PC-3 (cell line): Measurements from ENCODE around the gene NTM. TPM values are rescaled to one million over a fixed set of nuclear protein-coding genes. Genes with fewer than 3 reads are reported as not detected.

ENCODE experiments used
- ATAC-seq: fragments of 200-7000 bp; cut with Tn5 transposase; 2 replicates; pipeline ENCODE4 v1.9.1; 2020; ENCODE audit warnings: mild to moderate bottlenecking, moderate library complexity
- BruUV-seq: library from RNA; stranded (reverse); fragments of 400-500 nt; replicated peaks from 2 replicates; lab custom pipeline; 2021; lab: Mats Ljungman, UMichigan
- CTCF ChIA-PET: fragments of 300-600 bp; sonication (Branson Sonifier 250); formaldehyde crosslinking; loops from one replicate; lab custom pipeline; 2022; ENCODE audit warnings: antibody characterized with exemption; lab: Charles Lee
- POLR2A ChIA-PET: fragments of 300-600 bp; sonication (Branson Sonifier 250); formaldehyde crosslinking; loops from one replicate; lab custom pipeline; 2022; ENCODE audit warnings: antibody characterized with exemption; ENCODE audit not compliant: unreplicated experiment; lab: Charles Lee
- DNase-seq: peaks from one replicate; pipeline ENCODE4 v3.0.0-alpha.2; 2015
- H2AFZ ChIP-seq: fragments of 300-600 bp; sonication (generic); 2 replicates; pipeline ENCODE4 v1.6.0; 2016; ENCODE audit warnings: antibody characterized with exemption, low read length
- H3F3A ChIP-seq: fragments of 300-600 bp; sonication (generic); one replicate; pipeline ENCODE4 v1.6.0; 2017; ENCODE audit warnings: antibody characterized with exemption, low read length, control low read depth, mild to moderate bottlenecking; ENCODE audit not compliant: unreplicated experiment
- H3K27ac ChIP-seq: fragments of 300-600 bp; sonication (generic); 2 replicates; pipeline ENCODE4 v1.5.1; 2016; ENCODE audit warnings: mild to moderate bottlenecking, low read length
- H3K27me3 ChIP-seq: fragments of 300-600 bp; sonication (generic); 2 replicates; pipeline ENCODE4 v1.6.1; 2016; ENCODE audit warnings: low read length, mixed read lengths
- H3K36me3 ChIP-seq: fragments of 300-600 bp; sonication (generic); 2 replicates; pipeline ENCODE4 v1.6.1; 2016; ENCODE audit warnings: low read depth, mixed run types, low read length, mixed read lengths
- H3K4me1 ChIP-seq: fragments of 300-600 bp; sonication (generic); 2 replicates; pipeline ENCODE4 v1.5.1; 2016; ENCODE audit warnings: low read length; ENCODE audit not compliant: insufficient read depth
- H3K4me2 ChIP-seq: fragments of 300-600 bp; sonication (generic); 2 replicates; pipeline ENCODE4 v1.6.0; 2016; ENCODE audit warnings: low read length
- H3K4me3 ChIP-seq: fragments of 300-600 bp; sonication (generic); 2 replicates; pipeline ENCODE4 v1.5.1; 2016; ENCODE audit warnings: mild to moderate bottlenecking, low read length, mixed read lengths
- H3K79me2 ChIP-seq: fragments of 300-600 bp; sonication (generic); 2 replicates; pipeline ENCODE4 v1.6.1; 2017; ENCODE audit warnings: low read length, mixed read lengths
- H3K9ac ChIP-seq: fragments of 300-600 bp; sonication (generic); 2 replicates; pipeline ENCODE4 v1.6.0; 2016; ENCODE audit warnings: mild to moderate bottlenecking, low read length
- H3K9me2 ChIP-seq: fragments of 300-600 bp; sonication (generic); replicated peaks from 2 replicates; pipeline ENCODE4 v1.6.1; 2016; ENCODE audit warnings: mixed run types, low read length, mixed read lengths
- H3K9me3 ChIP-seq: fragments of 300-600 bp; sonication (generic); 2 replicates; pipeline ENCODE4 v1.6.1; 2016; ENCODE audit warnings: low read length, mixed read lengths
- H4K20me1 ChIP-seq: fragments of 300-600 bp; sonication (generic); 2 replicates; pipeline ENCODE4 v1.6.1; 2016; ENCODE audit warnings: low read length, mixed read lengths
- CTCF ChIP-seq: fragments of 300-600 bp; sonication (generic); conservative IDR thresholded peaks from 2 replicates; pipeline ENCODE4 v1.5.1; 2017; ENCODE audit warnings: antibody characterized with exemption, low read depth, mild to moderate bottlenecking, low read length
- EZH2 ChIP-seq: fragments of 300-600 bp; sonication (generic); IDR thresholded peaks from one replicate; pipeline ENCODE4 v1.6.1; 2017; ENCODE audit warnings: antibody characterized with exemption, mild to moderate bottlenecking, low read length; ENCODE audit not compliant: unreplicated experiment
- EZH2phosphoT487 ChIP-seq: fragments of 300-600 bp; sonication (generic); IDR thresholded peaks from 2 replicates; pipeline ENCODE4 v1.6.1; 2018; ENCODE audit warnings: mild to moderate bottlenecking, antibody characterized with exemption, low read length, borderline replicate concordance
- intact Hi-C: fragments of 100-400 bp; cut with micrococcal nuclease; formaldehyde crosslinking; loops from 2 replicates; pipeline ENCODE4 v1.9.0; 2023
- total RNA-seq: library from RNA; depleted of rRNA; stranded (reverse); fragments of >200 nt; gene quantifications from 2 replicates; pipeline ENCODE4 v1.2.3, GENCODE V29; 2014

Gene NTM
- total RNA-seq, 1 experiment from 2014 or later, result not detected

GRCh38 chr11:132373405-132374143, 1003.2 kb downstream of the NTM start:
- CTCF ChIA-PET, result no interaction called here
- BruUV-seq, result no TSS peak
- no peak overlapping the region for H2AFZ ChIP-seq

GRCh38 chr11:132379540-132379939, 1009.1 kb downstream of the NTM start:
- Histone ChIP-seq H3K4me3 (no peak overlapping the region), H3K79me2 (no peaks in the 10 kb centered on the region), H3K9me3 (peaks cover 13% of the 10 kb centered on the region), H2AFZ (no peak overlapping the region), H3K36me3 (no peaks in the 10 kb centered on the region), H3F3A (no peaks in the 10 kb centered on the region), H4K20me1 (no peaks in the 10 kb centered on the region), H3K27me3 (no peaks in the 10 kb centered on the region), H3K27ac (no peak overlapping the region), H3K9ac (no peak overlapping the region), H3K4me1 (no peaks in the 10 kb centered on the region), H3K9me2 (no peaks in the 10 kb centered on the region), H3K4me2 (no peak overlapping the region)
- ChIA-PET POLR2A (no interaction called here), CTCF (no interaction called here)
- intact Hi-C loops, result no loop called here
- TF ChIP-seq EZH2 (no peak), CTCF (no peak), EZH2phosphoT487 (no peak)
- no peak for ATAC-seq
- no peak for DNase-seq
- BruUV-seq, result no TSS peak

More at GRCh38 chr11:132373405-132374143, 1003.2 kb downstream of the NTM start:
- ATAC-seq (no peak), DNase-seq (no peak)
- Histone ChIP-seq H4K20me1 (no peaks in the 10 kb centered on the region), H3K36me3 (no peaks in the 10 kb centered on the region), H3K4me3 (no peak overlapping the region), H3K27me3 (no peaks in the 10 kb centered on the region), H3K4me1 (no peaks in the 10 kb centered on the region), H3K27ac (no peak overlapping the region), H3K4me2 (no peak overlapping the region), H3F3A (no peaks in the 10 kb centered on the region), H3K9ac (no peak overlapping the region), H3K79me2 (no peaks in the 10 kb centered on the region), H3K9me2 (no peaks in the 10 kb centered on the region), H3K9me3 (peaks cover 16% of the 10 kb centered on the region)
- POLR2A ChIA-PET, result no interaction called here
- TF ChIP-seq EZH2, result no peak
- no peak for TF ChIP-seq CTCF
- TF ChIP-seq EZH2phosphoT487, result no peak
- intact Hi-C loops, result no loop called here
